GM18526 (cell line): Measurements from ENCODE around the gene SEZ6.

Experiments used
- POLR2A ChIP-seq: IDR thresholded peaks from 3 replicates; pipeline ENCODE4 v1.6.1; 2011; ENCODE audit not compliant: insufficient read length; ENCODE audit errors: extremely low read depth

Gene SEZ6

GRCh38 chr17:28928061-28928460 lies 77.8 kb downstream of the SEZ6 start:
- TF ChIP-seq POLR2A, result no peak

- no peak for TF ChIP-seq POLR2A
Observed at GRCh38 chr17:28926786-28927185, 79.0 kb downstream of the SEZ6 start.

GRCh38 chr17:28926366-28926765 lies 79.5 kb downstream of the SEZ6 start:
- TF ChIP-seq POLR2A, result no peak

- TF ChIP-seq POLR2A, result no peak
Observed at GRCh38 chr17:28925912-28926365, 79.9 kb downstream of the SEZ6 start.

GRCh38 chr17:28920201-28920600 lies 85.6 kb downstream of the SEZ6 start:
- no peak for TF ChIP-seq POLR2A

GRCh38 chr17:28918295-28918694 lies 87.5 kb downstream of the SEZ6 start:
- no peak for TF ChIP-seq POLR2A

- TF ChIP-seq POLR2A, result no peak
Observed at GRCh38 chr17:28917465-28917864, 88.4 kb downstream of the SEZ6 start.

- no peak for TF ChIP-seq POLR2A
Observed at GRCh38 chr17:28917029-28917428, 88.8 kb downstream of the SEZ6 start.

- TF ChIP-seq POLR2A, result no peak
Observed at GRCh38 chr17:28916302-28916934, 89.4 kb downstream of the SEZ6 start.

- no peak for TF ChIP-seq POLR2A
Observed at GRCh38 chr17:28912938-28913333, 92.9 kb downstream of the SEZ6 start.

- TF ChIP-seq POLR2A, result no peak
Observed at GRCh38 chr17:28912281-28912937, 93.4 kb downstream of the SEZ6 start.

- no peak for TF ChIP-seq POLR2A
Observed at GRCh38 chr17:28911411-28912045, 94.3 kb downstream of the SEZ6 start.

GRCh38 chr17:28910534-28910933 lies 95.3 kb downstream of the SEZ6 start:
- no peak for TF ChIP-seq POLR2A

- no peak for TF ChIP-seq POLR2A
Observed at GRCh38 chr17:28908640-28909167, 97.1 kb downstream of the SEZ6 start.

- TF ChIP-seq POLR2A, result no peak
Observed at GRCh38 chr17:28907709-28908475, 97.9 kb downstream of the SEZ6 start.

- no peak for TF ChIP-seq POLR2A
Observed at GRCh38 chr17:28906706-28907438, 99.0 kb downstream of the SEZ6 start.
